Measurements from ENCODE around the gene TOR2A. TPM values are rescaled to one million over a fixed set of nuclear protein-coding genes. Genes with fewer than 3 reads are reported as not detected.

TOR2A gene
- polyA plus RNA-seq, 1 experiment, result 4.9 TPM

DNA sequence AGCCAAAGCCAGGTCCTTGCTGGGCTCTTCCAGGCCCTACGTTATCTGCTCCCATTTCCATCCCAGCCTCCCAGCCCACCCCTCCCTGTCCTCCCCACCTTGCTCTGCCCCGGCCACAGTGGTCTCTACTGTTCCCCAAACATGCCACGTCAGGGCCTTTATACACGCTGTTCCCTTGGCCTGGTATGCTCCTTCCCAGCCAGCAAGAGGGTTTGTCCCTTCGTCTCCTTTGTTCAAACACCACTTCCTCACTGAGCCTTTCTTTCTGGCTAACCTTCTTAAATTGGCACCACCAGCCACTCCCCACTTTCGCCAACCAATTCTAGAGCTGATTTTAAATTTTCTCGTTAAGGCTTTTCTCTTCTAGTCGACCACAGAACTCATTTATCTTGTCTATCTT lies 33.6 kb upstream of the TOR2A start:
- TF ChIP-seq, protein P1, sequence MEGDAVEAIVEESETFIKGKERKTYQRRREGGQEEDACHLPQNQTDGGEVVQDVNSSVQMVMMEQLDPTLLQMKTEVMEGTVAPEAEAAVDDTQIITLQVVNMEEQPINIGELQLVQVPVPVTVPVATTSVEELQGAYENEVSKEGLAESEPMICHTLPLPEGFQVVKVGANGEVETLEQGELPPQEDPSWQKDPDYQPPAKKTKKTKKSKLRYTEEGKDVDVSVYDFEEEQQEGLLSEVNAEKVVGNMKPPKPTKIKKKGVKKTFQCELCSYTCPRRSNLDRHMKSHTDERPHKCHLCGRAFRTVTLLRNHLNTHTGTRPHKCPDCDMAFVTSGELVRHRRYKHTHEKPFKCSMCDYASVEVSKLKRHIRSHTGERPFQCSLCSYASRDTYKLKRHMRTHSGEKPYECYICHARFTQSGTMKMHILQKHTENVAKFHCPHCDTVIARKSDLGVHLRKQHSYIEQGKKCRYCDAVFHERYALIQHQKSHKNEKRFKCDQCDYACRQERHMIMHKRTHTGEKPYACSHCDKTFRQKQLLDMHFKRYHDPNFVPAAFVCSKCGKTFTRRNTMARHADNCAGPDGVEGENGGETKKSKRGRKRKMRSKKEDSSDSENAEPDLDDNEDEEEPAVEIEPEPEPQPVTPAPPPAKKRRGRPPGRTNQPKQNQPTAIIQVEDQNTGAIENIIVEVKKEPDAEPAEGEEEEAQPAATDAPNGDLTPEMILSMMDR (IDR thresholded peaks at IDR 0.05; ENCODE audit: low read depth, low read length), result no peak
- Histone ChIP-seq H3K27ac (ENCODE audit: low read depth, low read length) (no peak overlapping the region), H3K4me3 (ENCODE audit: low read depth, low read length) (no peak overlapping the region), H3K27me3 (ENCODE audit: control insufficient read depth, insufficient read depth, low read length) (peaks cover 5% of the 10 kb centered on the region), H3K9me3 (ENCODE audit: control insufficient read depth, insufficient read depth, low read length) (no peaks in the 10 kb centered on the region)
- DNase-seq (ENCODE audit: low read depth, low spot score), result no peak
- POLR2A ChIA-PET, result no interaction called here
- CTCF ChIA-PET, result interaction anchor here (5.3 kb wide), 1 partner anchor 34 kb away, joined by 24 read pairs; the partner anchor contains the start of gene TOR2A

- Histone ChIP-seq H3K9me3 (ENCODE audit: control insufficient read depth, insufficient read depth, low read length) (no peaks in the 10 kb centered on the region), H3K27ac (ENCODE audit: low read depth, low read length) (no peak overlapping the region), H3K4me3 (ENCODE audit: low read depth, low read length) (no peak overlapping the region), H3K27me3 (ENCODE audit: control insufficient read depth, insufficient read depth, low read length) (peaks cover 6% of the 10 kb centered on the region)
- ChIA-PET CTCF (interaction anchor here (1.9 to 5.3 kb wide), 2 partner anchors 33 to 178 kb away, joined by 5 to 24 read pairs; partner anchors contain the start of gene TOR2A), POLR2A (no interaction called here)
- DNase-seq (ENCODE audit: low read depth, low spot score), result no peak
- TF ChIP-seq, protein P1 (IDR thresholded peaks at IDR 0.05; ENCODE audit: low read depth, low read length), result no peak
Measured at GRCh38 chr9:127767909-127768331, 32.8 kb upstream of the TOR2A start.

DNA sequence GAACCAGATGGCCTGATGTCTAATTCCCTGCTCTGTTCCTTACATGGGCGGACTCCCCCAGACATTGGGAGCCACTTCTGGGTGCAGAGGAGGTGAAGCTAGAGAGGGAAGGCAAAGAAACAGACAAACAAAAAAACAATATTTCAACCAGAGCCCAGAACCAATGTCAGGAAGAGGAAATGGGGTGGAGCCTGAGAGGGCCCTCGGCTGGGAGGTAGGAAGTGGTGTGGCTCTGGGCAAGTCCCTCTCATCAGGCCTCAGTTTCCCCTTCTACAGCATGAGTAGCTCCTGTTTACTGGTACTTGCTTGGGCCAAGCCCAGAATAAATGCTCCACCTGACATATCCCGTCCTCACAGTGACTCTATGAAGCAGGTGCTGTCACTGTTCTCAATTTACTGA lies 32.3 kb upstream of the TOR2A start:
- DNase-seq (ENCODE audit: low read depth, low spot score), result no peak
- H3K27me3 ChIP-seq (ENCODE audit: control insufficient read depth, insufficient read depth, low read length), result peaks cover 11% of the 10 kb centered on the region
- H3K9me3 ChIP-seq (ENCODE audit: control insufficient read depth, insufficient read depth, low read length), result no peaks in the 10 kb centered on the region
- H3K27ac ChIP-seq (ENCODE audit: low read depth, low read length), result no peak overlapping the region
- H3K4me3 ChIP-seq (ENCODE audit: low read depth, low read length), result no peak overlapping the region
- CTCF ChIA-PET, result interaction anchor here (1.5 to 5.3 kb wide), 3 partner anchors 32 to 177 kb away, joined by 5 to 24 read pairs (median 12); partner anchors contain the start of gene TOR2A
- TF ChIP-seq, protein P1 (IDR thresholded peaks at IDR 0.05; ENCODE audit: low read depth, low read length), result no peak
- POLR2A ChIA-PET, result no interaction called here

DNA sequence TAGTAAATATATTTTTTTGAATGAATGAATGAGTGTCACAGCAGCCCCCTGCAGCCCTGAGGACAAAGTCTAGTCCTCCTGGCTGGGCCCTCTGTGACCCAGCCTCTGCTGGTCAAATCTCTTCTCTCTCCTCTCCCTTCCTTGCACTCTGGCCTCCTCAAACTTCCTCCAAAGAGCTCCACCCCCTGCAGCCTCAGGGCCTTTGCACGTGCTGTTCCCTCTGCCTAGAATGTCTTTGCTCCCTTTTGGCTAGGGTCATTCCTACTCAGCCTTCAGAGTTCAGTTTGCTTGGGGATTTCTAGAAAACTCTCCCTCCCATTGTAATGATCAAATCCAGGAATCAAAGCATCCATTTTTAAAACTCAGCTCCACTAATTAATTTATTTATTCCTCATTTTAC lies 30.3 kb upstream of the TOR2A start:
- CTCF ChIA-PET, result interaction anchor here (1.6 to 1.7 kb wide), 2 partner anchors 19 to 31 kb away, joined by 5 to 10 read pairs; partner anchors contain the start of gene TOR2A
- TF ChIP-seq, protein P1 (IDR thresholded peaks at IDR 0.05; ENCODE audit: low read depth, low read length), result no peak
- no peak overlapping the region for H3K4me3 ChIP-seq (ENCODE audit: low read depth, low read length)
- no peak overlapping the region for H3K27ac ChIP-seq (ENCODE audit: low read depth, low read length)
- H3K27me3 ChIP-seq (ENCODE audit: control insufficient read depth, insufficient read depth, low read length), result peaks cover 24% of the 10 kb centered on the region
- H3K9me3 ChIP-seq (ENCODE audit: control insufficient read depth, insufficient read depth, low read length), result no peaks in the 10 kb centered on the region
- no peak for DNase-seq (ENCODE audit: low read depth, low spot score)
- POLR2A ChIA-PET, result no interaction called here

DNA sequence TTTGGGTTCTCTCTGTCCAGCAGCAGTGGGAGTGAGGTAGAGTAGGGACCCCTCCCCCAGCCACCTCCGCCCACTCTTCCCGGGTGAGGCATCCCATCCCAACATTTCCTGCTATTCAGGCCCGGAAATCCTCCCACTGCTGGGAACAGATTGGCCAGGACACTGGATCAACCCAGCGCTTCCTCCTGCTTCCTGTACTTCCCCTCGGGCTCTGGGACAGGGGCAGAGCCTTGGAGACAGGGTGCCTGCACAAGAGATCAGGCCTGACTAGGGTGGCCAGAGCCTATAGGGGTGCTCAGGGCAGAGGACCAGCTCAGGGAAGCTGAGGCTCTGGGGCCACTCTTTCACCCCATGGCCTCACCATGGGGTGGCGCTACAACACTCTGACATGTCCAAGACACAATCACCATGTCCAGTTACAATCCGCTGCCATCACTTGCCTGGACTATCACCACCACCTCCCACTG lies 28.9 kb upstream of the TOR2A start:
- no peaks in the 10 kb centered on the region for H3K9me3 ChIP-seq (ENCODE audit: control insufficient read depth, insufficient read depth, low read length)
- no peak for DNase-seq (ENCODE audit: low read depth, low spot score)
- TF ChIP-seq, protein P1 (IDR thresholded peaks at IDR 0.05; ENCODE audit: low read depth, low read length), result no peak; the same call in 1 of the 2 replicates
- ChIA-PET CTCF (interaction anchor here (1.0 to 1.2 kb wide), 3 partner anchors 21 to 106 kb away, joined by 4 read pairs; partner anchors contain the start of gene TOR2A), POLR2A (no interaction called here)
- no peak overlapping the region for H3K27ac ChIP-seq (ENCODE audit: low read depth, low read length)
- no peak overlapping the region for H3K4me3 ChIP-seq (ENCODE audit: low read depth, low read length)
- peaks cover 24% of the 10 kb centered on the region for H3K27me3 ChIP-seq (ENCODE audit: control insufficient read depth, insufficient read depth, low read length)

Data from AG04450 (cell line).